Measurements from ENCODE around the gene FGD3.

- no peak for TF ChIP-seq CTCF (IDR thresholded peaks at IDR 0.05)
- no peak for TF ChIP-seq POLR2A (IDR thresholded peaks at IDR 0.05)
These were observed 106.5 kb downstream of the FGD3 start for GRCh38 chr9:93053781-93054331.

Data from testis (tissue), 2 donors.